NCI-H1436 (cell line): Measurements from ENCODE around the gene PPP1R17.
A peak's percentile ranks its signal among the peaks of the same experiment; 100 is the strongest.

Source experiments
- DNase-seq: peaks from one replicate; lab custom pipeline; 2025; lab: John Stamatoyannopoulos, UW

PPP1R17 gene

DNA sequence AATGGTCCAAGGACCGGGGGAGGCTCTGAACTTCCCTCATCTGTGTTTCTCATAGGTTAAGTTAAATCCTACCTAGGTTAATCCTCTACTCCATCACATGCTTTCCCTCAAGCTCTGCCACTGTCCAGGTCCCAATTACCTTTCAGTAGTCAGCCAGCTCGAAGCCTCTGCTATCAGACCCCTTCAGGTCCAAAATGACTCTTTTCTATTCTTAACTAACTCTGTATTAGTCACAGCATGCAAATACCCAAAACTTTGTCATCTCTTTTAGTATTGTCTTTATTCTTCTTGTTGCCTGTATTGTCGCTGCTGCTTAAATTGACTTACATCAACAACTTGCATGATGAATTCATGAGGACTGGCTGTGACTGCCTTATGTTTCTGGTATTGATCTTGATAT is 15.3 kb downstream of the PPP1R17 start:
- no peak for DNase-seq

DNA sequence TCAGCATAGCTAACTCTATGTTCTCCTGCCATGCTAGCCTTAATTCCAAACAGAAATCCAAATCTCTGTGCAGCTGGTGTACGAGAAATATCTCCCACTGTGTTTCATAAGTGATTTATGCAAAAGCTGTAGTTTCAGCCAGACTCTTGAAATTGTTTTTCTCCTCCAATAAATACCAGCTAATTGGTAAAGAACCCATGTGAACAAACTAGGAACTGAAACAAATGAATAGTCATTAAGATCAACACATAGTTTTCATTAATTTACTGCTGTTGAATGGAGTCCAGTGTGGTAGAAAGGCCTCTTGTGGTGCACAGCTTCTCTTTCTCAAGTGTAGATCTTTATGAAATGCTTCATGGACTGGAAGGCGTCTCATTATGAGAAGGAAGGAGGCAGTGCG is 18.4 kb downstream of the PPP1R17 start:
- DNase-seq = no peak

DNA sequence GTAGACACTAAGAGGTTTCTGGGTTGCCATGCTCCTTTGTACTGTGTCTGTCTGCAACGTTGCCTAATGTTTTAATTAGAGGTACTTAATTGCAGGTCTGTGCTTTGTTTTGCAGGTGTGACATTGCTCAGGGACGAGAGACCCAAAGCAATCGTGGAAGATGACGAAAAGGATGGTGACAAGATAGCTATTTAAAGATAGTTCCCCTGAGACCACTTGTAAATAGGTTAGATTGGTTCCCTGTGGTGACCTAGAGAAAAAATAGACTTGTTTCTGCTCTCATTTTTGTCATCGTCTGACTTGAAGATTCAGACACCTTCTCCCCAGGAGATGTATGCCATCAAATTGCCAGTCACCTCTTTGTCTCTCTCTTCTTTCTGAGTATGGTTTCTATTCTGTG is 20.1 kb downstream of the PPP1R17 start:
- DNase-seq = no peak

DNA sequence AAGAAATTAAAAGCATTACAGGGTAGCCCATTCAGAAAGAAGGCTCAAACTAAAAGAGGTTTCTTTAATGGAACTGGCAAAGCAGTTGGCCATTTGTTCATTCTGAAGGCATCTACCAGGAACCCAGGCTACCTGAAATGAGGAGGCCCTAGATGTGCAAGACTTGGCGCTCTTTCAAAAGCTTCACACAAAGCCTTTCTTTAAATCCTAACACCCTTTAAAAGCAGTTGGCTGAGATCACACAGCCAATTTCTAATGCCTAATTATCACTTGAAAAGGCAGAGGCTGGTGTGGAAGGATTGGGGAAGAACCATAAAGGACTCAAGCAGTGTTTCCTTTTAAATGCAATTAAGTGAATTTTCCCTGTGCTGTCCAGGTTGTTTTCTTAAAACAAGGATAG is 23.2 kb downstream of the PPP1R17 start:
- DNase-seq = no peak

DNA sequence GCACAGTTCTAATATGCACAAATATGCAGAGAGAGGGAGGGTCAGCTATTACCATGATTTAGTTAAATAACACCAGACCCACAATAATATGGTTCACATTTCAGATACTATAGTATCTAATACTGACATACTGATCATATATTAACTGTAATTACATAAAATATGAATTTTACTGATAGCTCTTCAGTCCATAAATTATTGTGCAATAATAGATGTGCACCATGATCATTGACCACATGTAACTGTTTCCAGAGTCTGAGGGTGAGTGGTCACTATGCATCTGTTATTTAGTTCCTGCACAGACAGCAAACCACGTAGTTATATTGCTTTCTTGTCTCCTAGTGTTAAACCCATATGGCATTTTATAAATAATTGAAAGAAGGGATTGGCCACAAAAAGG is 29.3 kb downstream of the PPP1R17 start:
- DNase-seq = no peak

DNA sequence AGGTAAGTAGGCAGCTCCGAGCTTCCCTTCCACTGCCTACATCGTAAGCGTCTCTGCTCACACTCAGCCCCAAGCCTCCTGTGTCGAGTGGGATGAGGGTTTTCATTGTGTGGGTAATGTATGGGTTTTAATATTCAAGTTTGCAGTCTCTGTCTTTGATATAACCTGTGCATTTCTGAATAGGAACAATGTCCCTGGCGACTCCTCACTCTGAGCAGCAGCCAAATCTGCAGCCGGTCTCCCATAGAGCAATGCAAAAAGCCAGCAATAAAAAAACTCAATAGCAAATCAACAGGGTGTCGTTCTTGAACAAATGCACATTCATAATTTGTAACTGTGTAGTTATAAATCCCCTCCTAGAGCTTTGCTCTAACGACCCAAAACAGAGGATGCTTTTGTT is 33.4 kb downstream of the PPP1R17 start:
- no peak for DNase-seq

DNA sequence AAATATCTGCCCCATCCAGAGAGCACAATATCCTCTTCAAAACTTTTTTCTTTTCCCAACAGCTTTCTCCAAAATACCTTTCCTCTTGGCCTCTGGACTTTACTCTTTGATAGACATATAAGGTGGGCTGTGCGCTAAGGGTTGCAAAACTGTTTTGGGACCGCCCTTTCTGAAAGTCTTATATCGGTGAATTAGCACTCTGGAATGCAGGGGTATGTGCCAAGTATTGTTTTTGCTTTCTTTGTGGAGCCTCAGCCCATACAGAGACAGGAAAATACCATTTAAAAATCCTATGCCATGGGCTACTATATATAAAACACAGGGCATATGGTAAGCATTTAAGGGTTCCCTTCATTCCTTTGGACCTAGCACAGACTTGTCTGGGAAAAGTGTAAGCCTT is 37.7 kb downstream of the PPP1R17 start:
- no peak for DNase-seq

DNA sequence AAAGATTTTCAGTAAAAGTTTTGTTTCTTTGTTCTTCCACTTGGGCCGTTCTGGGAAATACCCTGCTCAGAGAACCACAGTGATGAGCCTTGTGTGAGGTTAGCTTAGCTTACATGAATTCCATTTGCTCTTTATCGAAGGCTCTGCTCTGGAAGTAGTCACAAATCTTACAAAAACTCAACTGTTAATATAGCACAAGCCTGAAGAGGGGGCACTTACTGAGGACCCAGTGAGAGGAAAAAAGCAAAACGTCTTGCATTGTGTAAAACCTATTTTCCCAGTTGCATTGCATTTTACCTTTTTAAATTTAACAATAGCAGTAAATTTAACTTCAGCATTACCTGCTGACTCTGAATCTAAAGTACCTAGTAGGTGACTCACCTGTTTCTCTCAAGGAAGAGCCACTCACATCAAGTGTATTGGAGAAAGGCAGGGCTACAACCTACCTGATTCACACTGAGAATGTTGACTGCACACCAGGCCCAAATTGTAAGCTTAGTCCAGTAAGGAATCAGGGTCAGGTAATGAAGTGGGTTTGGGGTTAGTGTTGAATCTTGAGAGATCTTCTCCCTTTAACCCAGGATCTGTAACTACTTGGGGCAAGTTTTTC is 42.3 kb downstream of the PPP1R17 start:
- DNase-seq = no peak

DNA sequence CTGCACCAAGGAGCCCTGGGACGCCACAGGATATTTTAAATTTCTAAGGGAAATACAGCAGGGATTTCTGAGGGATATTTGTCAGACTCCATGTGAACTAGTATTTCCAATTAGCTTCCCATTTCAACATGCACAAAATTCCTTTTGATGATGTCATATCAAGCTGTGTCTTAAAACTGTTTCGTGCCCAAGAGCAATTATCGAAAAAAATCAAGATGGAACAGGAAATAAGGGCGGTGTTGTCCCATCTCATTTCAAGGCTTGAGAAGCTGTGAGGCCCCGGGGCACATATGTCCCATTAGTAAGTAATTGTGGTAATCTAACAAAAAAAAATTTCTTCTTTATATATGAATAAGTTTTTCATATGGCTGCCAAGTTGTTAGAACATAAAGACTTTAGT is 47.4 kb downstream of the PPP1R17 start:
- DNase-seq = no peak

DNA sequence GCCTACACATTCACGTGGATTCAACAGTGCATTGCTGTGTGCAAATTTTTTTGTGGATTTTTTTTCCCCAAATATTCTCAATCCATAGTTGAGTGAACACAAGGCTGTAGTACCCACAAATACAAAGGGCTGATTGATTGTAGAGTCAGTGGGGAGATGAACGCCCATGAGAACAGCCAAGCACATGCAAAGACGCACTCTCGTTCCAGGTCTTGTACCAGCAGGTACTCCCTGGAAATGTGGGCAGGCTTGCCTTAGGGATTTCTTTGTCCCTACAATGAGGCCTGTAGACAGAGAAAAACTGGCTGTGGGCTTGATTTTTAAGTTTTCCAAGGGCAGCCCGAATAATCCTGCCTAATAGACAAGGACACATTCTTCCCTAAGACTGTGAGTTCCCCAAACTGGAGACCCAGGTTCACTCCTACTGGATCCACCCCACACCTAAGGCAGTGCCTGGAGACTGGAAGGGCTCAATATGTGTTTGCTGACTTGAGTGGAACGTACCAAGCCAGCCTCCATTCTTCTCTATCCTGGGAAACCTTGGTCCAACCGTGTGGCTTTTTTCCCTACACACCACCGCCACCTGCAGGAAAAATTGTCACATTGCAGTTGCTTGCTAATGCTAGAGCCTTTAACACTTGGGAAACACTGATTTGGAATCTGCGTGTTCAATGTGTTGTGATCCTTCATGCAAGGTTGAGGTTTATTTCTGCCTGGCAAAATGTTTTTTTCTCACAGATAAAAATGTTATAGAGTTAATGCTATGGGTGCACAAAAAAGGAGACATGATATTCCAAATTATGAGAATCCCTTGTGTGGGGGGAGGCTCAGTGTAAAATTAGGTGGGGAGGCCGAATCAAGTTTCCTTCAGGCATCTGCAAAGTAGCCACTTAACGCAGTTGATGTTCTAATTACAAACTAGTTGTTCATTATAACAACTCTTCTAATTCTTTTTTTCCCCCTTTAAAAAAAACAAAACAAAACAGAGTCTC is 49.3 kb downstream of the PPP1R17 start:
- peak; percentile 46 for DNase-seq

DNA sequence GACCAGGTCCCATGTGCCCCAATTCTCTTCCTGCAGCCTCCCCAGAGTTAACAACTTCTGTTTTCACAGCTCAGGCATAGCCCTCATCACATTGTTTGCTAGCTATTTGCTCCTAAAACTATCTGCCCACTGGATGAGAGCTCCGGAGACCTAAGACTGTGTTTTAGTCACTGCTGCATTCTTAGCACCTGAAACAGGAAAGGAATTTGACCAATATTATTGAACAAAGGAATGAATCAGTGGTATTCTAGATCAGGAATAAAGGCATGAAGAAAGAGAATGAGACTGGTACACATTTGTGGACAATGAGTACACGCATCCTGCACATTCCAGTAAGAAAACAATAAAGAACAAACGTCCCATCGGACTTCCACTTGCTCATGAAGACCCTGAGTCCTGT is 54.8 kb downstream of the PPP1R17 start:
- no peak for DNase-seq

DNA sequence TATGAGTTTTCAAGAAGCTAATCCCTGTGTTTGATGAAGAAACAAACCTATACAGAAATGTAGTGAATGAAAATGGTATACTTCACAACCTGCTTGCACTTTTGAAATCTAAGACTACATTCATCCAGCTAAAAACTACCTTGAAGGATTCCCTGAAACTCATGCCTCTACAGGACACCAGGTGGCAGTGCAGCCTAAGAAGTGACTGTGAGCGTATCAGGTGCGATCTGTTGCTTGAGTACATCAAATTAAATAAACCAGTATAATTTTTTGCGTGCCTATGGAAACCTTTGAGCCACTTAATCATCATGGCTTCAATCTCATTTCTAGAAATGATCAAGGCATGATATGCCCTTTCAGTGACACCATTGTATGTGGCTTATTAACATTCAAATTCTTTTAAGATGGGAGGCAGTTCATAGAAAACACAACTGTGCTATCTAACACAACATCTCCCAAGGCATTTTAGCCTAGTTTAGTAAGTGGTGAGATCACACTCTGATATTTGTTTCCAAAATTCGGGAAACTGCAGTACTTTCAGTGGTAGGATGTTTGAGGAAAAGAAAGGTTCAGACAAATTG is 57.4 kb downstream of the PPP1R17 start:
- peak; percentile 37 for DNase-seq

DNA sequence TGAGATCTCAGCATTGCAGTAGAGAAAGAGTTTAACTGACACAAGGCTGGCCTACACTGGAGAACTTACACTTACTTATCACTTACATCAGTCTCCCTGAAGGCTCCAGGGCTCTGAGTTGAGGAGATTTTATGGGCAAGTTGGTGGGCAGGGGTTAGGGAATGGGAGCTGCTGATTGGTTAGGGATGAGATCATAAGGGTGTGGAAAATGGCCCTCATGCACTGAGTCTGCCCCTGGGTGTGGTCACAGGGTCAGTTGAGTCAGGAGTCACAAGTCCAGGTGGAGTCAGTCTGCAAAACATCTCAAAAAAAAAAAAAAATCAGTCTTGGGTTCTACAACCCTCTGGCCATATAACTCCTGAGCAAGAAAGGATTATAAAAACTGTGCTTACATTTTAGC is 60.5 kb downstream of the PPP1R17 start:
- DNase-seq = no peak

DNA sequence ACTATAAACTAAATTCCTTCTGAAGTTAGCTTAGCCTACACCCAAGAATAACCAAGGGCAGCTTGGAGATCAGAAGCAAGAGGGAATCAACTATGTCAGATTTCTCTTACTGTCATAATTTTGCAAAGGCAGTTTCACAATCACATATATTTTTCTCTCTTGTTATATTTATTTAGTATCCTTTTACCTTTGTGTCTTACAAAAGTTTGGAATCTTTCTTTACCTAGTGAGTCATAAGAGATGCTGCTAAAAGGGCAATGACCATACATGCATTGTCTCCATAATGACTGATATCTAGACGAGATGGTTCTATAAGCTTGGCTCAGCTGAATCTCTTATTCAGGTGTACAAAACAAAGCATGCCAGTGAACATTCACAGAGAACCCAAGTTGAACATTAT is 61.1 kb downstream of the PPP1R17 start:
- DNase-seq = no peak

DNA sequence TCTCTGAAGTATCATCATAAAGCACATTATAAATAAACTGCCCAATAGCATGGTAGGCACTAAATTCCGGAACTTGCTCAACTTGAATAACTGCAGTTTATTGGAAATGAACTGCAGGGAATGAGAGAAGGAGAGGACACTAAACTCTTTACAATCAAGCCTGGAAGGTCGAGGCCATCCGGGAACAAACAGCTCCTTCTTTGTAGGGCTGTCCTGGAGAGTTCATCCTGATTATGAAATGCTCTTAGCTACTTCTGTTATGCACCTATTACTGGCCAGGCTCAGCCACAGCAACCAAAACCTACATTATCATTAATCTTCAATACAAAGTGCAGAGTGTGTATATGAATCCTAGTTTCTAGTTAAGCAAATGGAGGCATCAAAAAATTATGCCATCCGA is 64.7 kb downstream of the PPP1R17 start:
- no peak for DNase-seq
